Spleen (tissue), 7 donors: ENCODE results near the gene DYDC2.

ENCODE experiments used
- POLR2A ChIP-seq, 3 donors: fragments of 450-650 bp; IDR thresholded peaks; one replicate each; pipeline ENCODE4 v1.5.1; 2017; ENCODE audit warnings: antibody characterized with exemption in 3 of 3, mild to moderate bottlenecking in 1 of 3
- POLR2AphosphoS5 ChIP-seq, 3 donors: sonication (generic); formaldehyde crosslinking; IDR thresholded peaks; one replicate each; pipeline ENCODE4 v1.5.1; 2017; ENCODE audit warnings: antibody characterized with exemption in 3 of 3
- TF ChIP-seq, protein P1 (sequence below), 11 experiments: fragments of 200-600 bp in 7 of 11; fragments of 450-650 bp in 4 of 11; sonication (generic) in 4 of 11; IDR thresholded peaks in 8 of 11; conservative IDR thresholded peaks in 3 of 11; 1 replicate in 7 of 11; 2 replicates in 4 of 11; pipeline versions ENCODE4 v1.4.0 to v1.8.0; 2016 to 2021; ENCODE audit warnings: antibody characterized with exemption in 11 of 11, inconsistent platforms in 4 of 11, mild to moderate bottlenecking in 1 of 11
- donor health status: DM: no; HTN: no; CAD: no; lungs with moderate emphysema.
- donor health status: DM: no; HTN: no; CAD: no.
- donor health status: DM: no; HTN: no; CAD: no.

- no peak for TF ChIP-seq POLR2AphosphoS5 (IDR thresholded peaks at IDR 0.05)
- TF ChIP-seq, protein P1, sequence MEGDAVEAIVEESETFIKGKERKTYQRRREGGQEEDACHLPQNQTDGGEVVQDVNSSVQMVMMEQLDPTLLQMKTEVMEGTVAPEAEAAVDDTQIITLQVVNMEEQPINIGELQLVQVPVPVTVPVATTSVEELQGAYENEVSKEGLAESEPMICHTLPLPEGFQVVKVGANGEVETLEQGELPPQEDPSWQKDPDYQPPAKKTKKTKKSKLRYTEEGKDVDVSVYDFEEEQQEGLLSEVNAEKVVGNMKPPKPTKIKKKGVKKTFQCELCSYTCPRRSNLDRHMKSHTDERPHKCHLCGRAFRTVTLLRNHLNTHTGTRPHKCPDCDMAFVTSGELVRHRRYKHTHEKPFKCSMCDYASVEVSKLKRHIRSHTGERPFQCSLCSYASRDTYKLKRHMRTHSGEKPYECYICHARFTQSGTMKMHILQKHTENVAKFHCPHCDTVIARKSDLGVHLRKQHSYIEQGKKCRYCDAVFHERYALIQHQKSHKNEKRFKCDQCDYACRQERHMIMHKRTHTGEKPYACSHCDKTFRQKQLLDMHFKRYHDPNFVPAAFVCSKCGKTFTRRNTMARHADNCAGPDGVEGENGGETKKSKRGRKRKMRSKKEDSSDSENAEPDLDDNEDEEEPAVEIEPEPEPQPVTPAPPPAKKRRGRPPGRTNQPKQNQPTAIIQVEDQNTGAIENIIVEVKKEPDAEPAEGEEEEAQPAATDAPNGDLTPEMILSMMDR (IDR thresholded peaks at IDR 0.05 in 8 of 11, conservative IDR thresholded peaks at IDR 0.05 in 3 of 11): no peak
- TF ChIP-seq POLR2A (IDR thresholded peaks at IDR 0.05): no peak
Observed at GRCh38 chr10:80356989-80357850, 639 bp downstream of the DYDC2 start.
